ENCODE data around the gene ANO10. TPM values are rescaled to one million over a fixed set of nuclear protein-coding genes. Genes with fewer than 3 reads are reported as not detected.

The ANO10 gene
- total RNA-seq, 4 donors from 2014 or later, result 28.0 to 41.8 (median 33.9) TPM

- TF ChIP-seq CTCF (IDR thresholded peaks at IDR 0.05; ENCODE audit: low read depth), result no peak
These were observed 25.7 kb upstream of the ANO10 start for GRCh38 chr3:43647331-43648166.

- TF ChIP-seq CTCF (IDR thresholded peaks at IDR 0.05; ENCODE audit: low read depth), result no peak
These were observed 22.6 kb upstream of the ANO10 start for GRCh38 chr3:43644443-43644842.

- TF ChIP-seq CTCF (IDR thresholded peaks at IDR 0.05; ENCODE audit: low read depth), result no peak
These were observed 19.7 kb upstream of the ANO10 start for GRCh38 chr3:43641306-43642114.

GRCh38 chr3:43640681-43641080 is 18.9 kb upstream of the ANO10 start:
- TF ChIP-seq CTCF (IDR thresholded peaks at IDR 0.05; ENCODE audit: low read depth), result no peak

- no peak for TF ChIP-seq CTCF (IDR thresholded peaks at IDR 0.05; ENCODE audit: low read depth)
These were observed 17.0 kb upstream of the ANO10 start for GRCh38 chr3:43638594-43639447.

GRCh38 chr3:43637702-43638101 is 15.9 kb upstream of the ANO10 start:
- no peak for TF ChIP-seq CTCF (IDR thresholded peaks at IDR 0.05; ENCODE audit: low read depth)

Data from subcutaneous adipose tissue (tissue), 4 donors.